Caco-2 (cell line): ENCODE measurements around the gene OGDH. TPM values are rescaled to one million over a fixed set of nuclear protein-coding genes. Genes with fewer than 3 reads are reported as not detected.
"Not testable (repeated sequence)": the region's sequence is repeated elsewhere in the genome, so short reads cannot be mapped to it uniquely, and the experiment has no call there.

ENCODE experiments used
- BruUV-seq: library from RNA; stranded (reverse); fragments of 400-500 nt; replicated peaks from 2 replicates; lab custom pipeline; 2021; lab: Mats Ljungman, UMichigan
- CTCF ChIA-PET: fragments of 300-600 bp; sonication (Branson Sonifier 250); formaldehyde crosslinking; loops from one replicate; lab custom pipeline; 2022; ENCODE audit warnings: antibody characterized with exemption; lab: Charles Lee
- POLR2A ChIA-PET: fragments of 300-600 bp; sonication (Branson Sonifier 250); formaldehyde crosslinking; loops from one replicate; lab custom pipeline; 2022; ENCODE audit warnings: antibody characterized with exemption; lab: Charles Lee
- DNase-seq, 2 experiments: peaks; one replicate each; pipeline versions ENCODE4 v3.0.0 to v3.0.0-alpha.2; 2020 to 2022
- H3K27me3 ChIP-seq: replicated peaks from 2 replicates; pipeline ENCODE4 v1.6.0; 2011; ENCODE audit warnings: low read length; ENCODE audit not compliant: control insufficient read depth, insufficient read depth
- H3K36me3 ChIP-seq: 2 replicates; pipeline ENCODE4 v1.5.1; 2011; ENCODE audit warnings: low read length; ENCODE audit not compliant: control insufficient read depth, insufficient read depth
- H3K4me1 ChIP-seq: fragments of 250-450 bp; sonication (Bioruptor Pico); 2 replicates; pipeline ENCODE4 v1.5.1; 2020; ENCODE audit warnings: mild to moderate bottlenecking
- H3K4me3 ChIP-seq: 2 replicates; pipeline ENCODE4 v1.5.1; 2011; ENCODE audit warnings: low read depth, mild to moderate bottlenecking, control low read depth, low read length
- H3K9me3 ChIP-seq: fragments of 250-450 bp; sonication (Bioruptor Pico); 2 replicates; pipeline ENCODE4 v1.5.1; 2020; ENCODE audit warnings: mild to moderate bottlenecking, moderate library complexity
- H3K27ac Mint-ChIP-seq: one replicate; pipeline ENCODE4 v1.8.0; 2022; ENCODE audit warnings: mixed read lengths; ENCODE audit not compliant: unreplicated experiment
- H3K27me3 Mint-ChIP-seq: one replicate; pipeline ENCODE4 v1.8.0; 2022; ENCODE audit warnings: mixed read lengths; ENCODE audit not compliant: insufficient read depth, unreplicated experiment
- H3K36me3 Mint-ChIP-seq: one replicate; pipeline ENCODE4 v1.8.0; 2022; ENCODE audit warnings: mild to moderate bottlenecking, mixed read lengths; ENCODE audit not compliant: insufficient read depth, unreplicated experiment
- H3K4me1 Mint-ChIP-seq: one replicate; pipeline ENCODE4 v1.8.0; 2022; ENCODE audit warnings: low read depth, mixed read lengths; ENCODE audit not compliant: unreplicated experiment
- H3K4me3 Mint-ChIP-seq: one replicate; pipeline ENCODE4 v1.8.0; 2022; ENCODE audit warnings: mild to moderate bottlenecking, moderate library complexity, mixed read lengths; ENCODE audit not compliant: unreplicated experiment
- H3K9me3 Mint-ChIP-seq: one replicate; pipeline ENCODE4 v1.8.0; 2022; ENCODE audit warnings: mixed read lengths; ENCODE audit not compliant: unreplicated experiment
- intact Hi-C: fragments of 100-400 bp; cut with micrococcal nuclease; formaldehyde crosslinking; loops from one replicate; pipeline ENCODE4 v1.10.0; 2022; ENCODE audit not compliant: unreplicated experiment
- total RNA-seq: library from RNA; stranded (reverse); gene quantifications from 2 replicates; pipeline ENCODE4 v1.2.3, GENCODE V29; 2022
- TF ChIP-seq, protein P1 (sequence below), 2 experiments: fragments of 200-600 bp in 1 of 2; IDR thresholded peaks; 1 replicate in 1 of 2; 2 replicates in 1 of 2; pipeline versions ENCODE4 v1.5.1 to v1.8.0; 2011 to 2022; ENCODE audit warnings: antibody characterized with exemption in 1 of 2, control low read depth in 1 of 2, inconsistent platforms in 1 of 2, low read depth in 1 of 2, low read length in 1 of 2, mild to moderate bottlenecking in 1 of 2, moderate library complexity in 1 of 2; ENCODE audit not compliant: insufficient read depth in 1 of 2, severe bottlenecking in 1 of 2, unreplicated experiment in 1 of 2

Gene OGDH
- total RNA-seq, 1 experiment from 2014 or later = 62.1 TPM

DNA sequence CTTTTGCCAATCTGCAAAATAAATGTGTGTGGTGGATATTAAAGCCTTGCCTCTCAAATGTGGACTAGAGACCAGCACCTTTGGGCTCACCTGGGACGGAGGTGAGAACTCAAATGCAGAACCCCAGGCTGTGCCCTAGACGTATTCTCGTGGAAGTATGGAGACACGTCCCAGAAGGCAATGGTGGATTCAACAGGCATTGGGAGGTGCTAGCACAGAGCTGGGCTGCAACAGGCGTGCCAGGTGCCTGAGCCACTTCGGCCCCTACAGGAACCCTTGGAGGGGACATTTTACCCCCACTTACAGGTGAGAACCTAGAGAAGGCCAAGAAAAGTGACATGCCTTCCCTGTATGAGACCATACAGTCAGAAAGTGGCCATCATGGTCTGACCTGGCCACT lies 44.9 kb upstream of the OGDH start:
- no peaks in the 10 kb centered on the region for H3K27me3 ChIP-seq
- peaks cover 20% of the 10 kb centered on the region for H3K4me1 Mint-ChIP-seq
- peaks cover 11% of the 10 kb centered on the region for H3K36me3 ChIP-seq
- no peak for DNase-seq
- H3K36me3 Mint-ChIP-seq = peaks cover 46% of the 10 kb centered on the region
- no peaks in the 10 kb centered on the region for H3K9me3 ChIP-seq
- H3K9me3 Mint-ChIP-seq = no peaks in the 10 kb centered on the region
- peaks cover 27% of the 10 kb centered on the region for H3K4me1 ChIP-seq
- ChIA-PET POLR2A (interaction anchor here (1.8 kb wide), 1 partner anchor 13 kb away, joined by 10 read pairs; the partner anchor contains the start of gene DDX56), CTCF (no interaction called here)
- no TSS peak for BruUV-seq
- TF ChIP-seq, protein P1, sequence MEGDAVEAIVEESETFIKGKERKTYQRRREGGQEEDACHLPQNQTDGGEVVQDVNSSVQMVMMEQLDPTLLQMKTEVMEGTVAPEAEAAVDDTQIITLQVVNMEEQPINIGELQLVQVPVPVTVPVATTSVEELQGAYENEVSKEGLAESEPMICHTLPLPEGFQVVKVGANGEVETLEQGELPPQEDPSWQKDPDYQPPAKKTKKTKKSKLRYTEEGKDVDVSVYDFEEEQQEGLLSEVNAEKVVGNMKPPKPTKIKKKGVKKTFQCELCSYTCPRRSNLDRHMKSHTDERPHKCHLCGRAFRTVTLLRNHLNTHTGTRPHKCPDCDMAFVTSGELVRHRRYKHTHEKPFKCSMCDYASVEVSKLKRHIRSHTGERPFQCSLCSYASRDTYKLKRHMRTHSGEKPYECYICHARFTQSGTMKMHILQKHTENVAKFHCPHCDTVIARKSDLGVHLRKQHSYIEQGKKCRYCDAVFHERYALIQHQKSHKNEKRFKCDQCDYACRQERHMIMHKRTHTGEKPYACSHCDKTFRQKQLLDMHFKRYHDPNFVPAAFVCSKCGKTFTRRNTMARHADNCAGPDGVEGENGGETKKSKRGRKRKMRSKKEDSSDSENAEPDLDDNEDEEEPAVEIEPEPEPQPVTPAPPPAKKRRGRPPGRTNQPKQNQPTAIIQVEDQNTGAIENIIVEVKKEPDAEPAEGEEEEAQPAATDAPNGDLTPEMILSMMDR (IDR thresholded peaks at IDR 0.05; ENCODE audit: insufficient read depth in 1 of 2, low read depth in 1 of 2, low read length in 1 of 2, severe bottlenecking in 1 of 2, unreplicated experiment in 1 of 2) = no peak
- no peak overlapping the region for H3K4me3 Mint-ChIP-seq
- intact Hi-C loops = no loop called here
- H3K27ac Mint-ChIP-seq = no peak overlapping the region
- no peaks in the 10 kb centered on the region for H3K27me3 Mint-ChIP-seq
- no peak overlapping the region for H3K4me3 ChIP-seq

DNA sequence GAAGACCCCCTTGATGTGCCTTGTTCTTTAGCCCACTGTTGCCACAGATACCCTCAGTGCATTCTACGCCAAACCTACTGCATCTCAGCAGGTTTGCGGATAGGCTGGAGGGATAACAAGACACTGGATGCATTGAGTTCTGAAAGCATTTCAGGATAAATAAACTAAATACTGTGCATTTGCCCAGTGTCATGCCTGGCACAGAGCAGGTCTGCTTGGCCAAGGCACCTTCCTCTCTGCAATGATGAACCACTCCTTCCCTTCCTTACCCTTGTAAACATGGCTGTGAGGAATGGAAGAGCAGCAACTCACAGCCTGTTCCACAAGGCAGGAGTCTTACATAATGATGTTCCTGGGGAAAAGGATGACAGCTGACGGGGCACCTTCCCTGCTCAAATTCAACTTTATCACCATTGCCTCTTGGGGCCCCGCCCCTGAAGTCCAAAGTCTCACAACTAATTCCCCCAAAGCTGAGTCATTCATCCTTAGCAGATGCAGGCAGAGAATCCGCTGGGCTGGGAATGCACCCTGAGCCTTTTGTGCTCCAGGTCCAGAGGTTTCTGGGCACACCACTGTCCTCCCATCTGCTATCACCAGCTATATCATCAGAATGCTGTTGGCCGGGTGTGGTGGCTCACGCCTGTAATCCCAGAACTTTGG lies 44.3 kb upstream of the OGDH start:
- Mint-ChIP-seq H3K27me3 (no peaks in the 10 kb centered on the region), H3K4me3 (no peak overlapping the region), H3K4me1 (peaks cover 20% of the 10 kb centered on the region), H3K9me3 (no peaks in the 10 kb centered on the region), H3K27ac (no peak overlapping the region), H3K36me3 (peaks cover 49% of the 10 kb centered on the region)
- H3K9me3 ChIP-seq = no peaks in the 10 kb centered on the region
- peaks cover 27% of the 10 kb centered on the region for H3K4me1 ChIP-seq
- H3K4me3 ChIP-seq = no peak overlapping the region
- peak; percentile 90 to 93 for DNase-seq
- no peaks in the 10 kb centered on the region for H3K27me3 ChIP-seq
- ChIA-PET CTCF (interaction anchor here (0.6 to 0.9 kb wide), 2 partner anchors 12 to 341 kb away, joined by 3 read pairs; no protein-coding TSS in a partner anchor), POLR2A (interaction anchor here (1.8 kb wide), 1 partner anchor 12 kb away, joined by 10 read pairs; the partner anchor contains the start of gene DDX56)
- H3K36me3 ChIP-seq = peaks cover 11% of the 10 kb centered on the region
- intact Hi-C loops = no loop called here
- TF ChIP-seq, protein P1 (IDR thresholded peaks at IDR 0.05; ENCODE audit: insufficient read depth in 1 of 2, low read depth in 1 of 2, low read length in 1 of 2, severe bottlenecking in 1 of 2, unreplicated experiment in 1 of 2) = no peak
- no TSS peak for BruUV-seq

DNA sequence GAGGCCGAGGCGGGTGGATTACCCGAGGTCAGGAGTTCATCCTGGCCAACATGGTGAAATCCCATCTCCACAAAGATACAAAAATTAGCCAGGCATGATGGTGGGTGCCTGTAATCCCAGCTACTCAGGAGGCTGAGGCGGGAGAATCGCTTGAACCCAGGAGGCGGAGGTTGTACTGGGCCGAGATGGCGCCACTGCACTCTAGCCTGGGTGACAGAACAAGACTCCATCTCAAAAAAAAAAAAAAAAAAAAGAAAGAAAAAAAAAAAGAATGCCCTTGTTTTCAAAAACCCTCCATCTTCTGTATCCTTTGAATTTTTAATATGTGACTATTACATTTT lies 43.8 kb upstream of the OGDH start:
- DNase-seq, H3K9me3 ChIP-seq, H3K27me3 Mint-ChIP-seq, H3K27me3 ChIP-seq, intact Hi-C loops, H3K27ac Mint-ChIP-seq, H3K4me3 ChIP-seq, H3K9me3 Mint-ChIP-seq, H3K4me3 Mint-ChIP-seq: not testable (repeated sequence)
- ChIA-PET CTCF (interaction anchor here (0.6 to 0.9 kb wide), 2 partner anchors 11 to 342 kb away, joined by 3 read pairs; no protein-coding TSS in a partner anchor), POLR2A (interaction anchor here (1.8 kb wide), 1 partner anchor 11 kb away, joined by 10 read pairs; the partner anchor contains the start of gene DDX56)
- Histone ChIP-seq H3K36me3 (peaks cover 11% of the 10 kb centered on the region), H3K4me1 (peaks cover 27% of the 10 kb centered on the region)
- Mint-ChIP-seq H3K4me1 (peaks cover 20% of the 10 kb centered on the region), H3K36me3 (peaks cover 54% of the 10 kb centered on the region)
- BruUV-seq = TSS peak; percentile 15
